GM12878 (cell line): ENCODE data around the gene CLEC16A. TPM values are rescaled to one million over a fixed set of nuclear protein-coding genes. Genes with fewer than 3 reads are reported as not detected.

Source experiments
- ATAC-seq: fragments of 200-7000 bp; cut with Tn5 transposase; 3 replicates; pipeline ENCODE4 v1.9.1; 2020; ENCODE audit warnings: mild to moderate bottlenecking, moderate library complexity
- BruUV-seq: library from RNA; stranded (reverse); fragments of 400-500 nt; replicated peaks from 2 replicates; lab custom pipeline; 2021; lab: Mats Ljungman, UMichigan
- CTCF ChIA-PET: fragments of 300-600 bp; sonication (Branson Sonifier 250); formaldehyde crosslinking; extraction: SDS; loops from one replicate; lab custom pipeline; 2021; ENCODE audit warnings: inconsistent platforms; lab: Yijun Ruan, JAX
- POLR2A ChIA-PET: fragments of 350-600 bp; formaldehyde crosslinking; extraction: SDS; loops from one replicate; lab custom pipeline; 2021; ENCODE audit warnings: inconsistent platforms; lab: Charles Lee
- RAD21 ChIA-PET: fragments of 300-600 bp; sonication (Branson Sonifier 250); formaldehyde crosslinking; loops from one replicate; lab custom pipeline; 2023; ENCODE audit warnings: antibody characterized with exemption; ENCODE audit not compliant: unreplicated experiment; lab: Charles Lee
- SMC1A ChIA-PET: fragments of 300-600 bp; sonication (Branson Sonifier 250); formaldehyde crosslinking; loops from one replicate; lab custom pipeline; 2023; ENCODE audit not compliant: unreplicated experiment, uncharacterized antibody; lab: Charles Lee
- DNase-seq: peaks from one replicate; pipeline ENCODE4 v3.0.0-alpha.2; 2011; ENCODE audit warnings: low read depth, low spot score
- FAIRE-seq: peaks from 3 replicates; lab custom pipeline; 2011; peaks lifted over from hg19 to GRCh38; lab: Jason Lieb, UNC
- H2AFZ ChIP-seq: 2 replicates; pipeline ENCODE4 v1.6.0; 2011; ENCODE audit warnings: low read depth, low read length, control low read depth; ENCODE audit not compliant: control insufficient read depth
- H3K27ac ChIP-seq: 2 replicates; pipeline ENCODE4 v1.5.1; 2011; ENCODE audit warnings: control low read depth; ENCODE audit not compliant: control insufficient read depth, insufficient read depth
- H3K27me3 ChIP-seq, 2 experiments: replicated peaks in 1 of 2; 2 replicates each; pipeline versions ENCODE4 v1.6.0 to v1.6.1; 2011; ENCODE audit warnings: low read length in 1 of 2; ENCODE audit not compliant: control insufficient read depth in 2 of 2, insufficient read depth in 2 of 2
- H3K36me3 ChIP-seq, 2 experiments: 2 replicates each; pipeline ENCODE4 v1.5.1; 2011; ENCODE audit warnings: low read length in 1 of 2; ENCODE audit not compliant: control insufficient read depth in 2 of 2, insufficient read depth in 2 of 2
- H3K4me1 ChIP-seq: 2 replicates; pipeline ENCODE4 v1.6.1; 2011; ENCODE audit warnings: mild to moderate bottlenecking, low read length, moderate library complexity, mixed read lengths; ENCODE audit not compliant: control insufficient read depth, insufficient read depth
- H3K4me2 ChIP-seq: 2 replicates; pipeline ENCODE4 v1.6.0; 2011; ENCODE audit warnings: control low read depth; ENCODE audit not compliant: control insufficient read depth, insufficient read depth
- H3K4me3 ChIP-seq: fragments of 200-600 bp; sonication (generic); 2 replicates; pipeline ENCODE4 v1.5.1; 2016
- H3K79me2 ChIP-seq: 2 replicates; pipeline ENCODE4 v1.6.0; 2011; ENCODE audit warnings: low read length; ENCODE audit not compliant: control insufficient read depth, insufficient read depth
- H3K9ac ChIP-seq: 2 replicates; pipeline ENCODE4 v1.8.0; 2011; ENCODE audit warnings: low read length, control low read depth, mixed read lengths; ENCODE audit not compliant: control insufficient read depth, insufficient read depth
- H3K9me3 ChIP-seq: replicated peaks from 3 replicates; pipeline ENCODE4 v1.5.1; 2011; ENCODE audit warnings: mild to moderate bottlenecking, low read length; ENCODE audit not compliant: control insufficient read depth, insufficient read depth
- H4K20me1 ChIP-seq: 2 replicates; pipeline ENCODE4 v1.6.0; 2011; ENCODE audit not compliant: control insufficient read depth, insufficient read depth
- CBX3 ChIP-seq: fragments of 200-600 bp; sonication (generic); IDR thresholded peaks from 2 replicates; pipeline ENCODE4 v1.6.1; 2016; ENCODE audit warnings: low read depth, borderline replicate concordance
- CTCF ChIP-seq, 3 experiments: IDR thresholded peaks in 2 of 3; conservative IDR thresholded peaks in 1 of 3; 2 replicates each; pipeline ENCODE4 v1.5.1; 2011; ENCODE audit warnings: low read depth in 3 of 3, low read length in 3 of 3, mild to moderate bottlenecking in 3 of 3, control low read depth in 2 of 3, moderate library complexity in 2 of 3, inconsistent platforms in 1 of 3, mixed read lengths in 1 of 3; ENCODE audit not compliant: control insufficient read depth in 2 of 3, insufficient read depth in 1 of 3; ENCODE audit errors: extremely low read depth in 1 of 3
- EZH2 ChIP-seq: IDR thresholded peaks from 2 replicates; pipeline ENCODE4 v1.6.1; 2012; ENCODE audit warnings: low read depth, mild to moderate bottlenecking, control low read depth, inconsistent platforms, low read length, borderline replicate concordance; ENCODE audit not compliant: control insufficient read depth
- FOXK2 ChIP-seq: fragments of 450-650 bp; IDR thresholded peaks from 2 replicates; pipeline ENCODE4 v1.6.1; 2017; ENCODE audit warnings: mild to moderate bottlenecking, moderate library complexity
- GATAD2B ChIP-seq: fragments of 450-650 bp; conservative IDR thresholded peaks from 2 replicates; pipeline ENCODE4 v1.6.1; 2017; ENCODE audit warnings: low read depth, mild to moderate bottlenecking, moderate library complexity
- RUNX3 ChIP-seq: IDR thresholded peaks from 2 replicates; pipeline ENCODE4 v1.6.1; 2012; ENCODE audit warnings: low read length, inconsistent platforms
- WGBS: methylation state at CpG from one replicate; pipeline ENCODE4 v1.1.6; 2016; ENCODE audit warnings: low lambda C conversion rate; ENCODE audit not compliant: insufficient replicate concordance, insufficient coverage; ENCODE audit errors: missing lambda C conversion rate; 5-methylcytosine and 5-hydroxymethylcytosine counted together
- in situ Hi-C: fragments of 300-500 bp; cut with MboI; formaldehyde crosslinking; loops from 9 replicates; pipeline ENCODE4 v1.14.3; 2018; ENCODE audit warnings: mixed read lengths
- intact Hi-C: fragments of 100-400 bp; cut with micrococcal nuclease; formaldehyde crosslinking; loops from one replicate; pipeline ENCODE4 v1.14.2; 2022; ENCODE audit not compliant: unreplicated experiment
- polyA plus RNA-seq, 11 experiments: library from polyadenylated mRNA; depleted of rRNA in 4 of 11; unstranded in 6 of 11; stranded (reverse) in 5 of 11; fragments of >200 nt; fragmentation: Nextera tagmentation in 4 of 11; fragmentation: Illumina TruSeq in 1 of 11; extraction: Ambion mirVana in 4 of 11; extraction: Trizol in 1 of 11; gene quantifications; 1 replicate in 1 of 11; 2 replicates in 10 of 11; pipeline versions ENCODE4 v1.2.1 to v1.2.3, GENCODE V29; 2011 to 2016; ENCODE audit warnings: inconsistent platforms in 2 of 11, missing spikeins in 2 of 11, low read depth in 1 of 11
- total RNA-seq, 4 experiments: library from RNA; depleted of rRNA in 3 of 4; stranded (reverse); fragments of >200 nt in 3 of 4; fragmentation: Illumina TruSeq in 1 of 4; extraction: Trizol in 1 of 4; gene quantifications; 2 replicates each; pipeline versions ENCODE4 v1.2.1 to v1.2.3, GENCODE V29; 2013 to 2021

Gene CLEC16A
- total and polyA plus RNA-seq, 10 of the 15 experiments (the other 5 are each of a cell fraction or from before 2014, with no cell fraction given) = 1.5 to 28.8 (median 19.2) TPM

DNA sequence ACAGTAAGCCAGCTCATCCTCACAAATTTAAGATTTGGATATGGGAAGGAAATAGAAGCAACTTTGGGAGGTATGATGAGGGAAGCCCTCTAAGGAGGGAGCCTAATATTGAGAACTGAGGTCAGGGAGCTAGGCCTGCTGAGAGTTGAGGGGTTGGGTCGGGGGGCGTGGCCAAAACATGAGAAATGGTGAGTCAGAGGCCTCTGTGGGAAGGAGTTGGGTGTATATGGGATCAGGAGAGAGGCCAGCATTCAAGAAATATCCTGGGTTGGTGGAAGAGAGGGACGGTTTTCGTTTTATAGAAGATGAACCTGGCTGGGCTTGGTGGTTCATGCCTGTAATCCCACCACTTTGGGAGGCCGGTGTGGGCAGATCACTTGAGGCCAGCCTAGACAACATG is 48.4 kb downstream of the CLEC16A start:
- FAIRE-seq = no peak
- no peak overlapping the region for H3K4me3 ChIP-seq
- POLR2A ChIA-PET = interaction anchor here (0.5 kb wide), 1 partner anchor 85 kb away, joined by 3 read pairs; no protein-coding TSS in a partner anchor

More for the DNA sequence above, 48.4 kb downstream of the CLEC16A start:
- TF ChIP-seq FOXK2 = no peak
- no peak for TF ChIP-seq EZH2
- no peak for TF ChIP-seq CTCF (IDR thresholded peaks at IDR 0.05 in 2 of 3, conservative IDR thresholded peaks at IDR 0.05 in 1 of 3; ENCODE audit: control insufficient read depth in 2 of 3, extremely low read depth in 1 of 3, insufficient read depth in 1 of 3, low read depth in 3 of 3, low read length in 3 of 3)
- TF ChIP-seq CBX3 = no peak
- no peak for TF ChIP-seq GATAD2B
- no peak for TF ChIP-seq RUNX3
- intact Hi-C loops (no loop called here), in situ Hi-C loops (no loop called here)
- Histone ChIP-seq H2AFZ (no peak overlapping the region), H3K27ac (no peak overlapping the region), H4K20me1 (no peaks in the 10 kb centered on the region), H3K36me3 (peaks cover 10 to 18% of the 10 kb centered on the region in 2 experiments), H3K27me3 (no peaks in the 10 kb centered on the region), H3K4me2 (no peak overlapping the region), H3K9me3 (no peaks in the 10 kb centered on the region), H3K9ac (no peak overlapping the region), H3K79me2 (peaks cover 2% of the 10 kb centered on the region), H3K4me1 (peaks cover 33% of the 10 kb centered on the region)
- ChIA-PET CTCF (interaction anchor here (0.6 to 1.9 kb wide), 2 partner anchors 10 to 28 kb away, joined by 4 to 5 read pairs; no protein-coding TSS in a partner anchor), RAD21 (no interaction called here), SMC1A (interaction anchor here (0.9 to 1.5 kb wide), 2 partner anchors 9 to 28 kb away, joined by 3 read pairs; no protein-coding TSS in a partner anchor)
- 15% methylated on average over 5 of the region's 5 CpGs for WGBS
- ATAC-seq (no peak), DNase-seq (no peak)
- BruUV-seq = no TSS peak
